Measurements from ENCODE around the gene TMEM14A.

DNA sequence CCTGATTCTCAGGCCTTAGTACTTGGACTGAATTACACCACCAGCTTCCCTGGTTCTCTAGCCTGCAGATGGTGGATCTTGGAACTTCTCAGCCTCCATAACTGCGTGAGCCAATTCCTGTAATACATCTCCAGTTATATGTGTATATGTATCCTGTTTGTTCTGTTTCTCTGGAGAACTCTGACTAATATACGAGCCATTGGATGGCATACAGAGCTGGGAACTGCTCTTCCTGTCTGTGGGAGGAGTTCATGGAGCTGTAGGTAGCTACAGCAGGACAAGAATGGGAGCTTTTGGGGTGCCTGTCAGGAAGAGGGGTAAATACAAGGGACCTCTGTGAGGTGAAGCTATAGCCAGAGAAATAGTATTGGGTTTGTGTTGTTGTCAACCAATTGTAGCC lies 41.2 kb downstream of the TMEM14A start:
- TF ChIP-seq POLR2A (IDR thresholded peaks at IDR 0.05; ENCODE audit: low read depth, low read length) (no peak), POU2F2 (IDR thresholded peaks at IDR 0.05; ENCODE audit: low read depth, low read length) (no peak), PAX5 (IDR thresholded peaks at IDR 0.05; ENCODE audit: insufficient read depth, low read length, severe bottlenecking) (no peak), TAF1 (IDR thresholded peaks at IDR 0.05; ENCODE audit: low read depth, low read length) (no peak), POLR2AphosphoS5 (IDR thresholded peaks at IDR 0.05; ENCODE audit: low read depth, low read length) (no peak), SPI1 (IDR thresholded peaks at IDR 0.05; ENCODE audit: low read depth, low read length) (no peak)

Measured in GM12891 (cell line).